HK-2 (cell line): ENCODE data around the gene CSF3R.
"Not testable (repeated sequence)": the region's sequence is repeated elsewhere in the genome, so short reads cannot be mapped to it uniquely, and the experiment has no call there.

Experiments used
- DNase-seq: peaks from one replicate; pipeline ENCODE4 v3.0.0-alpha.2; 2018; ENCODE audit not compliant: unreplicated experiment

The CSF3R gene

DNA sequence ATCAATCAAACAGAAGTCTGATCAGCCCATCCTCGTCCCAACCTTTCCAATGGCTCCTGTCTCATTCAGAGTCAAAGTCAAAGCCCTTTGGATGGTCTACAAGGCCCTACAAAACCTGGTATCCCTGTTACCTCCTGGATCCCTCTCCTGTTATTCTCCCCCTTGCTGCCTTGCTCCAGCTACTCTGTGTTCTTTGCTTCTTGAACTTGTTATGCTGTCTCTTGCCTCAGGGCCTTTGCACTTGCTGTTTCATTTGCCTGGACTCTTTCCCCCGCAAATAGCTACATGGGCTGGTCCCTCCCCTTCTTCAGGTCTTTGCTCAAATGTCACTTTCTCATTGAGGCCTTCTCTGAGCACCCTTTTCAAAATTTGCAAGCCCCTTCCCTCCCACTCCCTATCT, 1.4 kb upstream of the CSF3R start:
- DNase-seq, result no peak

GRCh38 chr1:36481771-36482723, 666 bp downstream of the CSF3R start:
- no peak for DNase-seq

DNA sequence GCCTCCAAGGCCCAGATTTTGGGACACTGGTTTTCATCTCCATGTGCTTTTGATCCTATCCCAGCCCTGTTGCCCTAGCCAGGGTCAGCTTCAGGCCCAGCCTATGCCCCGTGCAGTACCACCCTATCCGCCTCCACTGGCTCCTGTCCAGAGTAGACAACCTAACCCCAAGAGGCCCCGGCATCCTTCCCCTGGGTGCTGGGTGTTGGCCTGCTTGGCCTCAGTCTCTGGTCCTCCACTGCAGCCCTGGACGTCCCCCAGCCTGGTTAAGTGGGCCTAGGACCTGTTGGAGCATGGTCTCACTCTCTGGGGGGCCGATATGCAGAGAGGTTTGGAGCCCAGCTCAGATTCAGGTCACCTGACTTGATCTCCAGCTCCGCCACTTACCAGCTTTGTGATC, 1.6 kb downstream of the CSF3R start:
- DNase-seq, result no peak

GRCh38 chr1:36480161-36480560, 2.6 kb downstream of the CSF3R start:
- no peak for DNase-seq

- DNase-seq, result no peak
These were observed 3.1 kb downstream of the CSF3R start for GRCh38 chr1:36479505-36480051.

DNA sequence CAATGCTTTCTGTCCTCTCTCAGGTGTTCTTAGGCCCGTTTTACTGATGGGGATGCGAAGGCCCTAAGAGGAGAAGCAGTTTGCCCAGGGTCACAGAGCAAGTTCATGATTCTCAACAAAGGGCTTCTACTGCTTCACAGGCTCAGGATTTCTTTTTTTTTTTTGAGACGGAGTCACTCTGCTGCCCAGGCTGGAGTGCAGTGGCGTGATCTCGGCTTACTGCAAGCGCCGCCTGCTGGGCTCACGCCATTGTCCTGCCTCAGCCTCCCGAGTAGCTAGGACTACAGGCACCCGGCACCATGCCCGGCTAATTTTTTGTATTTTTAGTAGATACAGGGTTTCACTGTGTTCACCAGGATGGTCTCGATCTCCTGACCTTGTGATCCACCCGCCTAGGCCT, 5.1 kb downstream of the CSF3R start:
- not testable (repeated sequence) for DNase-seq

DNA sequence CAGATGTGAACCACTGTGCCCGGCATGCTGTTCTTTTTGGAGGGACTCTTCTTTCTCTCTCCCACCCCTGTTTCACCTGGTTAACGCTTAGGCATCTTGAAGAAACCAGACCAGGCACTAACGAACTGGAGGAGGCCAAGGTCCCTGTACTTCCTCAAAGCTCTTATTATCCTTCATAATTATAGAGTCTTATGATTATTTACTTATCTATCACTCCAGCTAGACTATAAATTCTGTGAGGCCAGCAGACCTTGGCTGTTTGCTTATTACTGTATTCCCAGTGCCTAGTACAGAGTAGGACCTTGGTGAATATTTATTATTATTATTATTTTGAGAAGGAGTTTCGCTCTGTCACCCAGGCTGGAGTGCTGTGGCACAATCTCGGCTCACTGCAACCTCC, 5.8 kb downstream of the CSF3R start:
- DNase-seq, result no peak

DNA sequence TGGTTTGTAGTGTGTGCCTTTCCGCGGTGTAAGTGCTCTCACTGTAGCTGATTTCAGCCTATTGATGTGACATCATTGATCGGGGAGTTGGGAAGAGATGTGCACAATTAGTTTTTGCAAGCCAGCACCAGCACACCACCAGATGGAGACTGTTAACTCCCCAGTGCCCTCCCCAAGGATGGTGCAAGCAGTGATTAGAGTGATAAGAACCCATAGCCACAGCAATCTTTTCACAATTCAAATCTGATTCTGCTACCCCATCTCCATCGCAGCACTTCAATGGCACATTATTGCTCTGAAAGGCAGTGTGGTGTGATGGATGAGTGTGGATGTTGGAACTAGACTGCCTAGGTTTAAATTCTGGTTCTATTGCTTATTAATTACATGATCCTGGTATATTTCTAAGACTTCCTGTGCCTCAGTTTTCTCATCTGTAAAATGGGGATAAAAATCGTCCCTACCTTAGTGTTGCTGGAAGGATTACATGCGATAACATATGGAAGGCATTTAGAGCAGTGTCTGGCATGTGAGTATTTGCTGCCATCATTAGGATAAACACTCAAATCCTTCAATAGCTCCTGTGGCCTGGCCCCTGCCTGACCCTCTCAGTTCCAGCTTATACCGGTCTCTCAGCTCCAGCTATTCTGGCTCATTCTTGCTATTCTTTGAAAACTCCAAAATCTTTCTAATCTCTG, 6.7 kb downstream of the CSF3R start:
- DNase-seq, result no peak

DNA sequence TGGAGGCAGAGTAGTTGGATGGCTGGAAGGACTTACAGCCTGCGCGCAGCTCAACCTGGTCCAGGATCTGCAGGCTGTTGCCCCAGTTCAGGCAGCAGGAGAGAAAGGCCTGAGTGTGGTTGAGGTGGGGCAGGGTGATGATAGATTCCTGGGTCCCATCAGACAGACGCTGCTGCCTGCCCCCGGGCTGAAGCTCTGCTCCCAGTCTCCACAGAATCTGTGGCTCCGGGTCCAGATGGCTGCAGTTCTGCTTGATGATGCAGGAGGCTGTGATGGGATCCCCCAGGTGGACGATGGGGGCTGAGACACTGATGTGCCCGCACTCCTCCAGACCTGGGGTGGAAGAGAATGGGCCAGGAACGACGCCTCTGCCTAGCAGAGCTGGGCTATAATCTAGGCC, 7.4 kb downstream of the CSF3R start:
- no peak for DNase-seq

- no peak for DNase-seq
These were observed 10.1 kb downstream of the CSF3R start for GRCh38 chr1:36472656-36473055.

DNA sequence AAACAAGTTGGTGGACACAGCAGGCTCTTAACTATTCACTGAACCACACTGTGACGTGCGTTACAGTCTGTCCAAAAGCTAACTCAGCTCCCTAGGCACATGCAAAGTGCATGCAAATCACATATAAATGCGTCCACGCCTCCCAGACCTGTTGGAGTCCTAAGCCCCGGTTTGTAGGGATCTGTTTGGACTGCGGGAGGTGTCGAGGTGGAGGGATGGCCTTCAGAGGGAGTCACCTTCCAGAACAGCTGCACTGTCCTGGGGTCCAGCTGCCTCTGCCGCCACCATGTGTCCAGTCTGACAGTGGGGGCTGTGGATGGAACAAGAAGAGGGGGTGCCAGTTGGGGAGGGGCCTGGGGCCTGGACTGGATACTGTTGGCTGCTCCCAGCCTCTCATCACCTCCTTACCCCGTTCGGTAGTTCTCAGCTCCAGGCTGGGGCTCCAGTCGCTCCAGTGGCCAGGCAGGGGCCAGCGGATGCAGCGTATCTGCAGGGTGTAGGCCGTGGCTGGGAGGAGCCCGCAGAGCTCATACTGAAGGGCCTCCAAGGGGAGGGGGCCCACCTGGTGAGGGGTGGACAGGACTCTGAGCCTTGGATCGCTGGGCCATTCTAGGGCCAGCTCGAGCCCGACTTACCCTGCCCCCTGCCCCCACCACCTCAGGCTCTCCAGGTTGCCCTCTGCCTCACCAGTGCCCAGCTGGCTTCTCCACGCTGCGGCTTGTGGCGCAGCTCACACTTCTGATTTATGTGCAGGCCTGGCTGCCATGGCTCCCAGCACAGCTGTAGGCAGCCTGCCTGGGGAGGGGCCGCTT, 10.7 kb downstream of the CSF3R start:
- no peak for DNase-seq

- no peak for DNase-seq
These were observed 13.6 kb downstream of the CSF3R start for GRCh38 chr1:36469163-36469562.

- DNase-seq, result no peak
These were observed 14.8 kb downstream of the CSF3R start for GRCh38 chr1:36467700-36468455.

DNA sequence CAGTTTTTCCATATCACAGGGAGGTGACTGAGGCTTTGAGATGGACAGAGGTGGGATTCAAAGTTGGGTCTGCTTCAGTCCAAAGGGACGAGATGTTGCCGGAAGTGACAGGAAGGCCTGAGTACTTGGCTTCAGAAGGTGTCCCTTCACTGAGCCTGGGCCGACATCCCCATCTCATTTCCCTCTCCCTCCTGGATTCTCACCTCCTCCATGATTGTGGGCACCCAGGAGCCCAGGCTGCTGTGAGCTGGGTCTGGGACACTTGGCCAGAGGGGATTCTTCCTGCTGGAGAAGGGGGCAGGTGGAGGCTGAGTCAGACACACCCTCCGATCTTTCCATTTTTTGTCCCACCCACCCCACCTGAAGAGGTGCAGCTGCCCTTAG, 15.7 kb downstream of the CSF3R start:
- DNase-seq, result no peak

DNA sequence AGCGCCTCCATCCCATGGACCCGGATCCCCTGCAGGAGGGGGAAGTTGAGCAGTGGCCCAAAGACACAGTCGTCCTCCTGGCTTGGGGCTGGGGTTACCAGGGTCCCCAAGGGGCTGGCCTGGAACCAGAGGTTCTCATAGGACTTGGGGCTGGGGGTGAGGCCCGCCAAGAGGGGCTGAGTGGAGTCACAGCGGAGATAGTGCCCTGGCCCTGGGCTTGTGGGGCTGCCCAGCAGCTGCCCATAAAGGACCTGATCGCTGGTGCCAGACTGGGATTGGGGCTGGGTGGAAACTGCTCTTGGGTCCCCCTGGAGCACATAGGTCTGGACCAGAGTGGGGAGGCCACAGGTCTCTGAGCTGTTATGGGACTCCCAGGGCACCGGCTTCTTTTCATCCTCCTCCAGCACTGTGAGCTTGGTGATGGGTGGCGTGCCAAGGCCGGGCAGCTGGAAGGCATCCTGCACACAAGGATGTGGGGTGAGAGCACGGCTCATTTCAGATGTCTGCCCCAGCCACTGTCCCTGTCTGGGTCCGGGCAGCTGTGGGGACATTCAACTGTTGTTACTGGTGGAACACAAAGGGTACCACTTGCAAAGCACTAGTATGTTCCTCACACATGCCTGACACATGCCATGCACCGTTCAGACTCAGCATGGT, 16.2 kb downstream of the CSF3R start:
- DNase-seq, result no peak

DNA sequence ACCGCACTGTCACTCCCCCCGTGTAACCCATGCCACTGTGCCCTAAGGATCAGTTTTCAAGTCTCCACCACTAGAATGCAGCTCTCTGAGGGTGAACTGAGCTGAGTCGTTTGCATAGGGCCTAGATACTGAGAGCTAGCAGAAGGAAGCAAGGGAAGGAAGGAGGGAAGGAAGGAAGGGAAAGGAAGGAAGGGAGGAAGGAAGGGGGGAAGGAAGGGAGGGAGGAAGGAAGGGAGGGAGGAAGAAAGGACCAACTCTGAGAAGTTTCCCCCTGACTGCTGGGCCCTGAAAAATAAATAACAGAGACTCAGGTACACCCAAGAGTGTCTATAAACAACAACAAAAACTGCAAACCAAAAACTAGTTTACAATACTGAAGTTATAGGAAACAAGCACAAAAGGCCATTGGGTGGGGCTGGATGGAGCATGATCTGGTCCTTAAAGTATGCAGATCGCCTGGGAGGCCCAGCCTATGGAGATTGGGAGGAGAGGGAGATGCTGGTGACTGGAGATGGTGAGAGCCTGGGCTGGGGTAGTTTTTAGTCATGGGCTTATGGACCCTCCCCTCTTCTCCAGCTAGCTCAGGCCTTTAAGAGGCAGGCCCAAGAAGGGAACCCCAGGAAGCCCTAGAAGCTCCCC, 16.9 kb downstream of the CSF3R start:
- no peak for DNase-seq

GRCh38 chr1:36464605-36465393, 17.9 kb downstream of the CSF3R start:
- no peak for DNase-seq

DNA sequence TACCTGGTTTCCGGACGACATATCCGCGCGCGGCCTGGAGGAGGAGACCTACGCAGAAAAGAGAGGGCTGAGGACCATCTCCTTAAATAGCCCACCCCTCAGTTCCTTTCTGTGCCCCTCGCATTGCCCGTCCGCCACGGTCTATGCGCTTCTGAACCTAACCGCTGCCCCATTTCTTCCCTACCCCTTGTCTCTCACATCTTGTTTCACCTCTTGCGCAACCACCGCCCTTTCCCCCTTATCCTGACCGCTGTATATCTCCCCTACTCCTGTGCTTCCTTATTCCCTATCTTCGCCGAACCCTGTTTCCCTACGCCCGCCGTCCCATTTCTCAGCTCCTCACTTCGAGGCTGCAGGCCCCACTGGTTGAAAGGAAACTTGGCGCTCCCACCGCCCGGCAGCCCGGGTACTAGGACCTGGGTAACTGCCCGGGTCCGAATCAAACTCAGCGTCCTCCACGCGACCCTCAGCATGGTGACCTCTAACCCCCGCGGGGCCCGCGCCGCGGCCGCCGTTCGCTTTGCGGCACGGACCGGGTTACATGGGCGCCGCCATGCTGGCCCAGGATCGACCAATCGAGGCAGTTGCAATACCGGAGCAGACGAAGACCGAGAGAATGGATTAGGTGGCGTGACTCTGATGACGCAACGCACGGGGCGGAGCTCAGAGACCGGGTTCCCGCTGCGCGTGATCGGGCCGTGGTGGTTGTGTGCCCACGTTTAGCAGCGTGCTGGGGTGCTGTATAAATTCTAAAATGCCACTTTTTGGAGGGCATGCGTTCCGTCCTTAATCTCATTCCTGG, 18.7 kb downstream of the CSF3R start, which contains the start of gene MRPS15:
MRPS15 (minus strand) TSS at position 582 of the 802 bp plus-strand sequence; CDS start at position 473, 109 bp downstream.
- peak; percentile 90 for DNase-seq

DNA sequence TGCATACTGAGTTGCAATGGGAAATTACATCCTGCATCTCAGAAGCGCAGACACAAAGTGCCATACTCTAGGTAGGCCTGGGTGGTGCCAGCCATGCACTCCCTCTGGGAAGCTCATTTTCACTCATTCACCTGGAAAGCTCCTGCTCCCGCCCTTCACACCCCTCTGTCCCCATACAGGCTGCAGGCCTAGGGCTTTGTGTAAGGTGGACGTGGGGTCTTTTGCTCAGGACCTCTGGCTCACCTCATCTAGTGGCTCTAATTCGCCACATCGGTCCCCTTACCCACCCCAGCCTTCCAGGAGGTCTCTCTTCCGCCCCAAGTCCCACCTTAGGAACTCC, 19.3 kb downstream of the CSF3R start:
- no peak for DNase-seq
